Retinal pigment epithelial cell (primary cell): ENCODE data around the gene OR6C75.
"Not testable (repeated sequence)": the region's sequence is repeated elsewhere in the genome, so short reads cannot be mapped to it uniquely, and the experiment has no call there.

ENCODE experiments used
- DNase-seq: peaks from one replicate; pipeline ENCODE4 v3.0.0-alpha.2; 2010; ENCODE audit warnings: low read depth
- H3K4me3 ChIP-seq: 2 replicates; pipeline ENCODE4 v1.5.1; 2011; ENCODE audit warnings: mild to moderate bottlenecking, low read length, control low read depth, moderate library complexity
- CTCF ChIP-seq: conservative IDR thresholded peaks from 2 replicates; pipeline ENCODE4 v1.5.1; 2011; ENCODE audit warnings: low read depth, low read length, control low read depth, inconsistent platforms

The OR6C75 gene

GRCh38 chr12:55362675-55363074 lies at the start of gene OR6C75:
OR6C75 (plus strand) TSS chr12:55362975; CDS start chr12:55365111, 2,136 bp downstream.
- no peak for TF ChIP-seq CTCF
- no peak within 1 kb of the TSS for H3K4me3 ChIP-seq
- DNase-seq = no peak

- H3K4me3 ChIP-seq = no peak within 1 kb of the TSS
- TF ChIP-seq CTCF = no peak
- DNase-seq = no peak
These were observed 48.7 kb upstream of the OR6C75 start, which contains the start of gene OR6C1 for GRCh38 chr12:55314043-55314442. OR6C1 (plus strand) TSS chr12:55314343; CDS start chr12:55320600, 6,257 bp downstream.

- TF ChIP-seq CTCF = no peak
- DNase-seq = no peak
- no peak overlapping the region for H3K4me3 ChIP-seq
These were observed 42.6 kb upstream of the OR6C75 start for GRCh38 chr12:55320201-55320600.

- not testable (repeated sequence) for DNase-seq
These were observed 37.0 kb upstream of the OR6C75 start for GRCh38 chr12:55325801-55326200.

GRCh38 chr12:55330446-55330845 lies 32.3 kb upstream of the OR6C75 start, which contains the start of gene OR6C3:
OR6C3 (plus strand) TSS chr12:55330746; CDS start chr12:55331701, 955 bp downstream.
- DNase-seq = no peak
- no peak for TF ChIP-seq CTCF
- no peak within 1 kb of the TSS for H3K4me3 ChIP-seq

More at GRCh38 chr12:55325801-55326200, 37.0 kb upstream of the OR6C75 start:
- not testable (repeated sequence) for H3K4me3 ChIP-seq

GRCh38 chr12:55336002-55336401 lies 26.8 kb upstream of the OR6C75 start:
- no peak for TF ChIP-seq CTCF
- H3K4me3 ChIP-seq = no peak overlapping the region
- no peak for DNase-seq

GRCh38 chr12:55355338-55355737 lies 7.4 kb upstream of the OR6C75 start:
- H3K4me3 ChIP-seq, DNase-seq: not testable (repeated sequence)

- DNase-seq = no peak
- TF ChIP-seq CTCF = no peak
- no peak overlapping the region for H3K4me3 ChIP-seq
These were observed 2.3 kb downstream of the OR6C75 start for GRCh38 chr12:55365086-55365485.
